Right ventricle myocardium inferior (tissue), 1 donor: ENCODE data around the gene FAM43B. TPM values are rescaled to one million over a fixed set of nuclear protein-coding genes. Genes with fewer than 3 reads are reported as not detected.

Experiments
- total RNA-seq: library from RNA; stranded (reverse); fragmentation: NEBNext Ultra II Directional; extraction: Animal tissue kit (Norgen Biotek cat#: 25700); gene quantifications from one replicate; pipeline ENCODE4 v1.2.1, GENCODE V29; 2021
- donor health status: DM: no; HTN: yes; CAD: no; lungs with severe emphysema.

The FAM43B gene
- total RNA-seq, 1 donor from 2014 or later = 4.5 TPM

Other genes starting within 250 kb of the FAM43B start
- 11.8 TPM for gene CAMK2N1, start 66.4 kb upstream of the FAM43B start, total RNA-seq
- gene MUL1, start 44.4 kb upstream of the FAM43B start, total RNA-seq = 44.6 TPM
- 3.2 TPM for gene CDA, start 36.5 kb downstream of the FAM43B start, total RNA-seq
- 288 TPM for gene PINK1, start 80.9 kb downstream of the FAM43B start, total RNA-seq
- 150 TPM for gene DDOST, start 108.8 kb downstream of the FAM43B start, total RNA-seq
- gene KIF17, start 165.4 kb downstream of the FAM43B start, total RNA-seq = 6.0 TPM
- not detected for gene SH2D5, start 180.1 kb downstream of the FAM43B start, total RNA-seq
- 110 TPM for gene HP1BP3, start 234.7 kb downstream of the FAM43B start, total RNA-seq